ENCODE results near the gene PTPN13.
A peak's percentile ranks its signal among the peaks of the same experiment; 100 is the strongest.

PTPN13 gene

DNA sequence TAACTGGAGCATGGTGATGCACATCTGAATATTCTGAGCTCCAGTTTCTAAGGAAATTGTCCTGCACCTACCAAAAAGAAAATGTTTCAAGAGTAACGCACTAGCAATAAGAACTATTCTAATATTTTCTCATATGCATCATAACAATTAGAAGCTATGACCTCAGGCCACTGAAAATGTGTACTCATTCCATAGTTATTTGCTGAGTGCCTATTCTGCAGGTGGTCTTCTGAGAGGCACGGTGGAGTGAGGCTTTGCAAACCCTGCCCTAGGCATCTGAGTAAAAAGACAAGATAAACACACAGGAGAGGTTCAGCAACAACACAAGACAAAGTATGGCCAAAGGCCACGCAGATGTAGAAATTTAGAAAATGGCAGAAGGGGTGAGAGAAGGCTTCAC is 231.4 kb downstream of the PTPN13 start:
- DNase-seq, result peak; percentile 34

DNA sequence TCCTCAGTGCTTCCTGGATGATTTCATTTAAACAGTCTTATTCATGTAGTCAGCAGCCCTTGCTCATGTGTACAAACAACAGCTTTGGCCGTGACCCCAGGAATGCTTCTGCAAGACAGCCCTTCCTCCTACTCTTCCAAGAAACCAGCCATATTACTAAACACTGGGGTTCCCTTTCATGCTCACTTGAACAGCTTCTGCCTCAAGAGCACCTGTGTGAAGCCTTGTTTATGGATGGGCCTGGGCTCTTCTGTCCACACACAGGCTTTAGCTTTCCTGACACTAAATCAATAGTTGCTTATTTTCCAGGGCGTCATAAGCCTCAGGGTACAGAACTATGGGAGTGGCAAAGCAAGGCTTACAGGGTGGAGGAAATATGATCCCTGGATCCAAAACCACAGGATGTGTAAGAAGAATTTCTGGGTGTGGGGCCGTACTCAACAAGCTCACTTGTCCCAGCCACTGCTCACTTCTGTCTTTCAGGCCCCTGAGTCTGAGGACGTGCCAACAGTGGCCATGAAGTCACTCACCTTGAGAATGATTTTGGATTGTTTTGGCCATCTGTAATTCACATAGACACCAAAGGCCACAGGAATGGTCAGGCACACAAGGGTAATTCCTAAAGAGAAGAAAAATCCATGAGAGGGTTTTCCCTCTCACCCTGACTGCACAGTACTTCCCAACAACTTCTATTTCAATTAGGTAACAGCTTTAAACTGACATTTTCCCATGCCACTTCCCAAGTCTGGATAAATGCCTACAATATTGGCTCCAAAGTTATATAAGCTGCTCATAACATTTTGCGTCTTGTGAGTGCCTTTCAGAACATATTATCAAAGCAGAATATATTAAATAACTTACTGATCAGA is 237.4 kb downstream of the PTPN13 start:
- DNase-seq, result peak; percentile 89

- DNase-seq, result no peak
These were observed 239.5 kb downstream of the PTPN13 start for GRCh38 chr4:86833615-86834014.

- DNase-seq, result peak; percentile 82
These were observed 240.8 kb downstream of the PTPN13 start for GRCh38 chr4:86834901-86835300.

DNA sequence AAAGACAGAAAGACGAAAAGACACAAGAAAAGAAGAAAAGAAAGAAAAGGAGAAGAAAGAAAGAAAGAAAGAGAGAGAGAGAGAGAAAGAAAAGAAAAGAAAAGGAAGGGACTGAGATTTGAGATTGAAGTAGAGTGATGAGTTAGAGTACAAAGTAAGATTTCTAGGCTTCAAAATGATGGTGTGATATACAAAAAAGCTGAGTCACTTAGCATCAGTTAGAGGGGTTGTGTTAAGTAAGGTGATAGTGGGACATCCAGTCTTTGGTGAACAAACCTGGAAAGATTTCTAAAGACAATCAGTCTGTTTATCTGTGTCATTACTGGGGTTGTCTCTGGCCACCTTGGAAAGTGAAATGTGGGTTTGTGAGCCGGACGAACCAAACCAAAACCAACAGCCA is 241.6 kb downstream of the PTPN13 start:
- no peak for DNase-seq

GRCh38 chr4:86837691-86838503 is 243.8 kb downstream of the PTPN13 start:
- DNase-seq, result no peak

DNA sequence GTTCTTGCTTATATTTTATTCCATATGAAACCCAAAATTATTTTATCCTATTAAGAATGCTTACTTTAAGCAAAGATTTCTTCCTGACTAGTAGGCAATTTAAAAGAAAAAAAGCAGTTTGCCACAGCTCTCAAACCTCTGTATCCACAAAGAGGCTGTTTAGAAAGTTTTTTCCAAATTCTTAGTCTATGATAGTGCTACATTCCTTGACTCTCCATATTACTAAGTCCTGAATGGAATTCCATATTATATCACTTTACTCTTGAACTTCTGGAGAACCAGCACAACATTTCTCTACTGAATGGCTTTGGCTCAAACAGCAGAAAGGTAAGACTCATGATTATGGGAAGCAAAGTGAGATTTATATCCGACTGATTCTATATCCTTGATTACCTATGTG is 246.7 kb downstream of the PTPN13 start:
- DNase-seq, result peak; percentile 25

- DNase-seq, result no peak
These were observed 247.2 kb downstream of the PTPN13 start for GRCh38 chr4:86841309-86841708.

- DNase-seq, result no peak
These were observed 251.5 kb downstream of the PTPN13 start for GRCh38 chr4:86845593-86845992.

DNA sequence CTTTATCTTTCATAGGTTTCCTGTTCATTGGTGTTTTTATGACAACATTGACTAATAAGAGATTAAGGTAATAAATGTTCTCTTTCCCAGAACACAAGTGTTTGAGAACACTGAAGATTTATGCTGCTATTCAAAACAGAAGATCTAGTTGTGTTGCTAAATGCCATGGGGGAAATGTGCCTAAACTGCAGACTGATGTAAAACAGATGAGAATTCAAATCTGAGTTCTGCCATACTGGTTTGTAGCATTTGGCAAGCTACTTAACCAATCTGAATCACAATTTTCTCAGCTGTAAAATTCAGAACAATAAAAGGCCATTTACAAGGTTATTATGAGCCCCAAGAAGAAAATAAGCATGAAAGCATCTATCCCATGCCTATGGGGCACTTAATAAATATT is 252.8 kb downstream of the PTPN13 start:
- peak; percentile 39 for DNase-seq

- DNase-seq, result no peak
These were observed 253.5 kb downstream of the PTPN13 start for GRCh38 chr4:86847571-86847970.

DNA sequence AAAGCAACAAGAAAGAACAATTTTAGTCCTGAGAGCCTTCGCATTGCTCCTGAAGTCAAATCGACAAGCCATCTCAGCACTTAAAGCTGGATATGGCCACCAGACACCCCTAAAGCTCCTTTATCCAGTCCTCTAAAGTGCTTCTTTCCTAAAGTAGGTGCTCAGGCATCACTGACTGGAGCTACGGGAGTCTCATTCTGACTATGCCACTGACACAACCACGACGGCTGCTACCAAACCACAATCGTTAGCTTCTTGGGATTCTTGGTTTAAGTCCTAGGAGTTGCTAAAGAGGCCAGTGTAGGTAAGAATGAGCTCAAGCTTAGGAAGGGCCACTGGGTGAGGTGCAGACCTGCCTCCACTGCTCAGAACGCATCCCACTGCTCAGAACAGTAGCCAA is 254.0 kb downstream of the PTPN13 start:
- DNase-seq, result peak; percentile 74

DNA sequence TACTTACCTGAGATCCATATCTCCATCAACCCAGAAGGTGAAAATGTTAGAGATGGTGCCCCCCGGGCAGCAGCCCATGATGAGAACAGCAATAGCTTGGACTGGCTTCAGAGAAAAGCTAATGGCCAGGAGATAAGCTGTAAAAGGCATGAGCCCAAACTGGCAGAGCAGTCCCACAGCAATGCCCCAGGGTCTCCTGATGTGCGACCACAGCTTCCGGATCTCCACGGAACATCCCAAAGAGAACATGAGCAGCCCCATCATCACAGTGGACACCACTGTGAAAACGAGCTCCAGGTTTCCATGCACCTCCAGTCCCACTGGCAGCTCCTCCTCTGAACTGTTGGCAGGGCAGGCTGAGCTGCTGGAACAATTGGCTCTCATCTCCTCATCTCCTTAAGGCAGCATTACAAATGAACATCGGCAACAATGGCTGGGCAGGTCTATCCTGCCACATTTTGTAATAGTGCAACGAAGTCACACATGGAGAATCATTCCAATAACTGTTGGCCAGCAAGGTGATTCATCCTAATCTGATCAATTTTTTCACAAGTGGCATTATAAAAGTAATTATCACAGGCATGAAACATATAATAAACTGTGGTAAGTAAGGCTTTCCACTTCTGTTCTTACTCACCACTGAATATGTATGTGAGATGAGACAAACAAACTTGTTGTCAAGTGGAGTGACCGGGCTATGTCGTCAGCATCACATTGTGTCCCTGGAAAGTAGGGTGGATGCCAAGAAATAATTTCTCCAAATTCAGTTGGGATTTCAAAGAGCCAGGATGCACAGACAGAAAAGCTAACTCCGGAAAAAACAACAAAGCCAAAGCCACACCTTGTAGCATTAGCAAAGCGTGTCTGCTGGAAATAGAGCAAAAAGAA is 254.9 kb downstream of the PTPN13 start, which contains the start of gene SLC10A6:
Gene SLC10A6, minus strand, starts transcription at position 653 of the 888 bp plus-strand sequence. Its CDS starts 269 bp downstream, at position 384.
- DNase-seq, result no peak

- DNase-seq, result no peak
These were observed 259.1 kb downstream of the PTPN13 start for GRCh38 chr4:86853209-86853608.

- peak; percentile 75 for DNase-seq
These were observed 261.5 kb downstream of the PTPN13 start for GRCh38 chr4:86855572-86855971.

- no peak for DNase-seq
These were observed 262.8 kb downstream of the PTPN13 start for GRCh38 chr4:86856896-86857295.

- DNase-seq, result no peak
These were observed 263.4 kb downstream of the PTPN13 start for GRCh38 chr4:86857341-86858052.

Data from fibroblast of skin of right quadriceps (primary cell).